ENCODE measurements around the gene FRS2.

Gene FRS2

GRCh38 chr12:69534389-69534822 is 64.2 kb downstream of the FRS2 start:
- peak; percentile 48 for DNase-seq

GRCh38 chr12:69540987-69541386 is 70.8 kb downstream of the FRS2 start:
- DNase-seq: peak; percentile 10

GRCh38 chr12:69544087-69544486 is 73.9 kb downstream of the FRS2 start:
- no peak for DNase-seq

GRCh38 chr12:69545081-69545480 is 74.9 kb downstream of the FRS2 start:
- no peak for DNase-seq

GRCh38 chr12:69546693-69547438 is 76.7 kb downstream of the FRS2 start:
- DNase-seq: no peak

- no peak for DNase-seq
Observed at GRCh38 chr12:69548687-69549086, 78.5 kb downstream of the FRS2 start.

- DNase-seq: no peak
Observed at GRCh38 chr12:69550569-69551350, 80.6 kb downstream of the FRS2 start.

GRCh38 chr12:69553628-69554248 is 83.5 kb downstream of the FRS2 start:
- DNase-seq: peak; percentile 36

- no peak for DNase-seq
Observed at GRCh38 chr12:69555461-69555860, 85.3 kb downstream of the FRS2 start.

GRCh38 chr12:69556383-69556782 is 86.2 kb downstream of the FRS2 start:
- no peak for DNase-seq

- DNase-seq: no peak
Observed at GRCh38 chr12:69563166-69563762, 93.1 kb downstream of the FRS2 start.

- DNase-seq: peak; percentile 43
Observed at GRCh38 chr12:69566603-69567002, 96.4 kb downstream of the FRS2 start.

- no peak for DNase-seq
Observed at GRCh38 chr12:69569236-69569635, 99.0 kb downstream of the FRS2 start.

- no peak for DNase-seq
Observed at GRCh38 chr12:69570000-69570516, 99.9 kb downstream of the FRS2 start.

- DNase-seq: peak; percentile 83
Observed at GRCh38 chr12:69570545-69571399, 100.6 kb downstream of the FRS2 start.

- DNase-seq: no peak
Observed at GRCh38 chr12:69575346-69575745, 105.2 kb downstream of the FRS2 start.

GRCh38 chr12:69578283-69578682 is 108.1 kb downstream of the FRS2 start:
- DNase-seq: peak; percentile 40

GRCh38 chr12:69579029-69579428 is 108.8 kb downstream of the FRS2 start:
- no peak for DNase-seq

- no peak for DNase-seq
Observed at GRCh38 chr12:69580074-69580473, 109.9 kb downstream of the FRS2 start.

GRCh38 chr12:69583203-69583602 is 113.0 kb downstream of the FRS2 start:
- peak; percentile 64 for DNase-seq

GRCh38 chr12:69585189-69586062 is 115.2 kb downstream of the FRS2 start, which contains the start of gene CCT2:
Gene CCT2 (plus strand): TSS chr12:69585459. CDS start chr12:69585522, 63 bp downstream.
- DNase-seq: peak; percentile 99

Measured in hematopoietic multipotent progenitor cell treated with erythropoietin and hydrocortisone succinate and interleukin-3 and kit ligand, for 4 days (in vitro differentiated cells).